HFF-Myc (cell line): ENCODE measurements around the gene FCHSD1.

Experiments
- DNase-seq: peaks from one replicate; pipeline ENCODE4 v3.0.0-alpha.2; 2011; ENCODE audit warnings: low read depth; ENCODE audit errors: extremely low read depth
- H3K4me3 ChIP-seq: replicated peaks from 2 replicates; pipeline ENCODE4 v1.5.1; 2011; ENCODE audit warnings: low read depth, mild to moderate bottlenecking, control low read depth, low read length
- CTCF ChIP-seq: IDR thresholded peaks from 2 replicates; pipeline ENCODE4 v1.5.1; 2012; ENCODE audit warnings: mild to moderate bottlenecking, low read depth, low read length, control low read depth; ENCODE audit errors: missing control alignments

FCHSD1 gene

GRCh38 chr5:141674747-141675146 lies 23.5 kb upstream of the FCHSD1 start:
- no peak for DNase-seq
- no peak for TF ChIP-seq CTCF
- H3K4me3 ChIP-seq, result no peak overlapping the region

- TF ChIP-seq CTCF, result no peak
Measured at GRCh38 chr5:141672841-141673813, 21.9 kb upstream of the FCHSD1 start.

GRCh38 chr5:141672071-141672840 lies 21.0 kb upstream of the FCHSD1 start:
- TF ChIP-seq CTCF, result no peak
- H3K4me3 ChIP-seq, result no peak overlapping the region
- DNase-seq, result no peak

More at GRCh38 chr5:141672841-141673813, 21.9 kb upstream of the FCHSD1 start:
- no peak for DNase-seq
- H3K4me3 ChIP-seq, result no peak overlapping the region

GRCh38 chr5:141669520-141669919 lies 18.3 kb upstream of the FCHSD1 start:
- no peak overlapping the region for H3K4me3 ChIP-seq
- TF ChIP-seq CTCF, result peak; percentile 15

GRCh38 chr5:141668601-141669265 lies 17.5 kb upstream of the FCHSD1 start:
- DNase-seq, result no peak
- H3K4me3 ChIP-seq, result no peak overlapping the region
- TF ChIP-seq CTCF, result no peak

More at GRCh38 chr5:141669520-141669919, 18.3 kb upstream of the FCHSD1 start:
- no peak for DNase-seq
